NT2/D1 (cell line): Measurements from ENCODE around the gene TFG.

Experiments
- SUZ12 ChIP-seq: IDR thresholded peaks from 2 replicates; pipeline ENCODE4 v1.6.1; 2011; ENCODE audit not compliant: insufficient read length, insufficient read depth; ENCODE audit errors: extremely low read depth
- YY1 ChIP-seq: IDR thresholded peaks from 2 replicates; pipeline ENCODE4 v1.6.1; 2011; ENCODE audit not compliant: insufficient read length, insufficient read depth

DNA sequence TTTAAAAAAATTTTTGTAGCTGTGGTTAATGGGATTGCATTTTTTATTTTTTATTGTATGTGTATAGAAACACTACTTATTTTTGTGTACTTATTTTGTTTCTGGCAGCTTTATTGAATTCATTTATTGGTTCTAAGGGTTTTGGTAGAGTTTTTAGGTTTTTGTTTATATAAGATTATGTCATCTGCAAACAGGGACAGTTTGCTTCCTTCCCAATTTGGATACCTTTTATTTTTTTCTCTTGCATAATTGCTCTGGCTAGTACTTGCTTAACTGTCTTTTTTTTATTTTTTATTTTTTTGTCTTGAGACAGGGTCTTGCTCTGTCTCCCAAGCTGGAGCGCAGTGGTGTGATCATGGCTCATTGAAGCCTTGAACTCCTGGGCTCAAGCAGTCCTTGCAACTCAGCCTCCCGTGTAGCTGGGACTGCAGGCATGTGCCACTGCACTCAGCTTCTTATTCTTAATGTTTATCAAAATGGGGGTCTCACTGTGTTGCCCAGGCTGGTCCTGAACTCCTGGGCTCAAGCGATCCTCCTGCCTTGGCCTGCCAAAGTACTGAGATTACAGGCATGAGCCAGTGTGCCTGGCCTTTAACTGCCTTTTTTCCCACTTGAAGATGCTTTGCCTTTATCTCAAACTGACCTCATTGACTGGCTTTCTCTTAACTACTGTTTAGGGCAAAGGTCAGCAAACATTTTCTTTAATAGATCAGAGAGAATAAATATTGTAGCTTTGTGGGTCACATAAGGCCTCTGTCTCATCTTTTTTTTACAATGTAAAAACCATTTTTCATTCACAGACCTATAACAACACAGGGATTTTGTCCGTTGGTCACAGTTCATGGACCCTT lies 8.6 kb downstream of the TFG start:
- TF ChIP-seq SUZ12 (no peak), YY1 (no peak)
